ENCODE results near the gene TAF11L10. TPM values are rescaled to one million over a fixed set of nuclear protein-coding genes. Genes with fewer than 3 reads are reported as not detected.

The TAF11L10 gene
- total and polyA plus RNA-seq, 2 of the 8 experiments (the other 6 are each of a cell fraction or from before 2014, with no cell fraction given), result not detected

DNA sequence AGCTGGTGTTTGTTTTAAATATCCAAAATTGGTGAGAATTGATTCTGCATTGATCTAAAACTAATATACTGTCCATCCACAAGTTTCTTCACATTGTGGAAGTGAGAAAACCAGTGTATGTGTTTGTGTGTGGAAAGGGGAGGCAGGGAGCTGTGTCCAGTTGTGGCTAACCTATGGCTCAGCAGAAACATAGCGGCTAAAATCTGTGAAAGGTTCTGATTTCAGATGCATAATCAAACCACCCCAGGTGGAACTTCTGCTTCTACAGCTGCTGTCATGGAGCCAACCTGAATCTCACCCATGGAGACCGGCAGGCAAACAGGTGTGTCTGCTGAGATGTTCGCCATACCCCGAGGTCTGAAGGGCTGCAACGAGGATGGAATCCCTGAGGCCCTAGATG is 36.5 kb upstream of the TAF11L10 start, which contains the start of gene TAF11L14:
Gene TAF11L14, plus strand, starts transcription at position 301 of the 400 bp plus-strand sequence.
- Histone ChIP-seq H4K8ac (ENCODE audit: extremely low read depth, insufficient read depth, low read length) (no peak within 1 kb of the TSS), H3K4me2 (ENCODE audit: insufficient read depth in 1 of 2, low read depth in 2 of 2, low read length in 2 of 2) (no peak within 1 kb of the TSS), H2AK5ac (ENCODE audit: low read depth, low read length) (no peak within 1 kb of the TSS), H3K9ac (replicated peaks in 1 of 4; ENCODE audit: extremely low read depth in 1 of 4, low read depth in 3 of 4, low read length in 3 of 4) (no peak within 1 kb of the TSS), H3K4me3 (ENCODE audit: extremely low read depth in 1 of 4, insufficient read depth in 2 of 4, low read depth in 3 of 4, low read length in 4 of 4) (no peak within 1 kb of the TSS), H3K14ac (ENCODE audit: insufficient read length) (no peak within 1 kb of the TSS), H2BK120ac (replicated peaks; ENCODE audit: low read depth, low read length) (no peak within 1 kb of the TSS), H3K4ac (replicated peaks; ENCODE audit: insufficient read length, low read depth, low read length) (no peak within 1 kb of the TSS), H3K79me1 (ENCODE audit: low read depth, low read length) (no peaks in the 10 kb centered on the region), H2AFZ (ENCODE audit: low read length) (no peak within 1 kb of the TSS), H3K56ac (replicated peaks; ENCODE audit: insufficient read length, low read depth, low read length) (no peak within 1 kb of the TSS), H2BK12ac (ENCODE audit: low read depth, low read length) (no peak within 1 kb of the TSS), H3K27me3 (replicated peaks in 1 of 4; ENCODE audit: control insufficient read depth in 3 of 4, extremely low read depth in 1 of 4, insufficient read depth in 3 of 4, low read length in 3 of 4) (no peaks in the 10 kb centered on the region), H2BK15ac (ENCODE audit: low read length) (no peak within 1 kb of the TSS), H3K27ac (ENCODE audit: low read depth, low read length) (no peak within 1 kb of the TSS), H4K5ac (ENCODE audit: insufficient read length, low read depth, low read length) (no peak within 1 kb of the TSS), H4K91ac (replicated peaks; ENCODE audit: insufficient read length, low read length) (no peak within 1 kb of the TSS), H2BK5ac (ENCODE audit: low read depth, low read length) (no peak within 1 kb of the TSS), H3K23ac (ENCODE audit: insufficient read length) (no peak within 1 kb of the TSS), H3K79me2 (ENCODE audit: control insufficient read depth in 1 of 2, insufficient read depth in 2 of 2, low read length in 2 of 2) (no peaks in the 10 kb centered on the region), H3K36me3 (ENCODE audit: control insufficient read depth in 2 of 4, insufficient read depth in 4 of 4, low read length in 3 of 4) (no peaks in the 10 kb centered on the region), H2BK20ac (ENCODE audit: low read length) (no peak within 1 kb of the TSS), H3K23me2 (ENCODE audit: low read depth, low read length) (no peaks in the 10 kb centered on the region), H4K20me1 (replicated peaks in 1 of 2; ENCODE audit: control insufficient read depth in 1 of 2, insufficient read depth in 2 of 2, low read length in 2 of 2) (no peaks in the 10 kb centered on the region), H3K4me1 (replicated peaks in 1 of 4; ENCODE audit: control insufficient read depth in 3 of 4, insufficient read depth in 4 of 4, low read length in 3 of 4) (no peaks in the 10 kb centered on the region), H3K9me3 (ENCODE audit: insufficient read depth in 2 of 2, low read depth in 1 of 2, low read length in 1 of 2) (no peaks in the 10 kb centered on the region), H3K18ac (ENCODE audit: extremely low read depth, low read length) (no peak within 1 kb of the TSS)
- TF ChIP-seq JUN (IDR thresholded peaks at IDR 0.05; ENCODE audit: low read depth, low read length) (no peak), POLR2AphosphoS5 (IDR thresholded peaks at IDR 0.05; ENCODE audit: low read depth, low read length) (no peak), E2F6 (IDR thresholded peaks at IDR 0.05) (no peak), TAF7 (optimal IDR thresholded peaks at IDR 0.05; ENCODE audit: borderline replicate concordance, low read depth, low read length) (no peak), JUND (IDR thresholded peaks at IDR 0.05; ENCODE audit: low read length) (no peak), SRF (IDR thresholded peaks at IDR 0.05; ENCODE audit: low read depth, low read length) (no peak), RBBP5 (IDR thresholded peaks at IDR 0.05; ENCODE audit: borderline replicate concordance, low read depth, low read length) (no peak), GABPA (IDR thresholded peaks at IDR 0.05; ENCODE audit: borderline replicate concordance, insufficient read depth, low read length) (no peak), CHD2 (IDR thresholded peaks at IDR 0.05; ENCODE audit: low read length) (no peak), RFX5 (IDR thresholded peaks at IDR 0.05; ENCODE audit: borderline replicate concordance, low read depth, low read length) (no peak), EZH2 (IDR thresholded peaks at IDR 0.05; ENCODE audit: low read depth, low read length, severe bottlenecking) (no peak), SAP30 (IDR thresholded peaks at IDR 0.05; ENCODE audit: insufficient read depth, insufficient replicate concordance, low read length) (no peak), SIRT6 (IDR thresholded peaks at IDR 0.05; ENCODE audit: low read length) (no peak), USF2 (IDR thresholded peaks at IDR 0.05; ENCODE audit: low read length) (no peak)
- 98% methylated on average over 5 of the region's 5 CpGs; no CpG with 5 or more reads in 1 of the 2 experiments for WGBS, 2 experiments (ENCODE audit: extremely low coverage in 1 of 2, insufficient coverage in 1 of 2, insufficient read length in 1 of 2, insufficient replicate concordance in 2 of 2, low coverage in 1 of 2, low lambda C conversion rate in 2 of 2, missing lambda C conversion rate in 1 of 2)
- FAIRE-seq (no peak), DNase-seq (ENCODE audit: low read depth in 1 of 2, low spot score in 2 of 2) (no peak)
- ChIA-PET POLR2A (ENCODE audit: partially characterized antibody) (no interaction called here), CTCF (ENCODE audit: partially characterized antibody) (no interaction called here)
